Stimulated activated CD8-positive, alpha-beta memory T cell treated with anti-CD3 and anti-CD28 coated beads, Interleukin-12 subunit alpha, Interleukin-12 subunit beta, amount 100 ng/mL, for 24 hours (primary cell): ENCODE results near the gene BST2.

Experiments used
- DNase-seq: peaks from one replicate; pipeline ENCODE4 v3.0.0-alpha.2; 2020; ENCODE audit errors: extremely low read depth

Gene BST2, protein sequence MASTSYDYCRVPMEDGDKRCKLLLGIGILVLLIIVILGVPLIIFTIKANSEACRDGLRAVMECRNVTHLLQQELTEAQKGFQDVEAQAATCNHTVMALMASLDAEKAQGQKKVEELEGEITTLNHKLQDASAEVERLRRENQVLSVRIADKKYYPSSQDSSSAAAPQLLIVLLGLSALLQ

DNA sequence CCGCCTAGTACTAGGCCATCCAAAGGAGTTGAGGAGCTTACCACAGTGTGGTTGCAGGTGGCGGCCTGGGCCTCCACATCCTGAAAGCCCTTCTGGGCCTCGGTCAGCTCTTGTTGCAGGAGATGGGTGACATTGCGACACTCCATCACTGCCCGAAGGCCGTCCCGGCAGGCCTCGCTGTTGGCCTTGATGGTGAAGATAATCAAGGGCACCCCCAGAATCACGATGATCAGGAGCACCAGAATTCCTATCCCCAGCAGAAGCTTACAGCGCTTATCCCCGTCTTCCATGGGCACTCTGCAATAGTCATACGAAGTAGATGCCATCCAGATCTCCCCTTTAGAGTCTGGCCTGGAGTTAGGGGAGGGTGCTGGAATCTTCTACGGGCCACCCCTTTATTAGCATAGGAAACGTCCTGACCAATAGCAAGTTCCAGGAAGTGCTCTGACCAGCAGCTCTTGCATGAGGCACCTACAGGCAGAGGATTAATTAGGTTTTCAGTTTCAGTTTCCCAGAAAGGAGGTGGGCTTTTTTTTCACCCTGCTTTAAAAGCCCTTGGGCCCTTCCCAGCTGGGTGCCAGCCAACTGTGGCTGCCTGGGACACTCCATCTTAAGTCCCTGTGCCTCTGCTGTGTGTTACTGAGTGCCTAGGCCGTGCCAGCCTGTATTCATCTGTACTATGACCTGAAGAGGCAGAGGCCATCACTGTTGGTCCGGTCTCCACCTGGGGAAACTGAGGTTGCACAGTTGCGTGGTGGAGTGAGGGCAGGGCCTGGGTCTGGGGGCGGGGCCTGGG, at the start of gene BST2:
Gene BST2, minus strand, starts transcription at position 381 of the 796 bp plus-strand sequence. Its CDS starts 55 bp downstream, at position 326.
- DNase-seq, result no peak

GRCh38 chr19:17454576-17455071, 49.2 kb upstream of the BST2 start:
- DNase-seq, result no peak

DNA sequence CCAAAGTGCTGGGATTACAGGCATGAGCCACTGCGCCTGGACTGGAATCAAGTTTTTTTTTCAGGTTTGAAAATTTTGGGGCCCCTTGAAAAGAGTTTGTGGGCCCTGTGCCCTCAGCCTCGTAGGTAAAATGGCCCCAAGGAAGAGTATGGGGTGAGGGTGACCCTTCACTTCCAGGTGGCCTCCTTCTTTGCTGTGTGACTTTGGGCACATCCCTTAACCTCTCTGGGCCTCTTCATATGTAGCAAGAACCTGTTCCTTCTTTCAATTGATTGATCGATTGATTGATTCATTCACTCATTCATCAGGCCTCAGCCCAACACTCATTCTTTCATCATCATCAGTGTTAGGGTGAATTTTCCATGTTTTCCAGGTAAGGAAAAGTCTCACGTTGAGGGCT, 46.4 kb upstream of the BST2 start:
- DNase-seq, result no peak

DNA sequence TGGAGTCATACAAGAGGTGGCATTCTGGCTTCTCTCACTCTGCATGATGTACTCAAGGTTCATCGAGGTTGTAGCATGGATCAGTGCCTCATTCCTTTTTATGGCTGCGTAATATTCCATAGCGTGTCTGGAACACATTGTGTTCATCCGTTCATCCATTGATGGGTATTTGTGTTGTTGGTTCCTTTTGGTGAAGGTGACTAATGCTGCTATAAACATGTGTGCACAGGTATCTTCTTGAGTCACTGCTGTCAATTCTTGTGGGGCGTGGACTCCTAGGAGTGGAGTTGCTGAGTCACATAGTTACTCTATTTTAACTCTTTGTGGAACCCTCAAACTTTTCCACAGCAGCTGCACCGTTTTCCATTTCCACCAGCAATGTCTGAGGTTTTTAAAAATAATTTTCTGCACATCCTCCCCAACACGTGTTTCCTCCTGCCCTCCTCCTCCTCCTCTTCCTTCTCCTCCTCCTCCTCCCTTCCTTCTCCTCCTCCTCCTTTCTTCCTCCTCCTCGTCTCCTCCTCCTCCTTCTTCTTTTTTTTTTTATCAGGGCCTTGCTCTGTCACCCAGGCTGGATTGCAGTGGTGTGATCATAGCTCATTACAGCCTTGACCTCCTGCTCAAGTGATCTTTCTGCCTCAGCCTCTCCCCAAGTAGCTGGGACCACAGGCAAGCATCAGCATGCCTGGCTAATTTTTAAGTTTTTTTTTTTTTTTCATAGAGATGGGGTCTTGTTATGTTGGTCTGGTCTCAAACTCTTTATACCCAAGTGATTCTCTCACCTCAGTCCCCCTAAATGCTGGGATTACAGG, 45.0 kb upstream of the BST2 start:
- DNase-seq, result no peak

DNA sequence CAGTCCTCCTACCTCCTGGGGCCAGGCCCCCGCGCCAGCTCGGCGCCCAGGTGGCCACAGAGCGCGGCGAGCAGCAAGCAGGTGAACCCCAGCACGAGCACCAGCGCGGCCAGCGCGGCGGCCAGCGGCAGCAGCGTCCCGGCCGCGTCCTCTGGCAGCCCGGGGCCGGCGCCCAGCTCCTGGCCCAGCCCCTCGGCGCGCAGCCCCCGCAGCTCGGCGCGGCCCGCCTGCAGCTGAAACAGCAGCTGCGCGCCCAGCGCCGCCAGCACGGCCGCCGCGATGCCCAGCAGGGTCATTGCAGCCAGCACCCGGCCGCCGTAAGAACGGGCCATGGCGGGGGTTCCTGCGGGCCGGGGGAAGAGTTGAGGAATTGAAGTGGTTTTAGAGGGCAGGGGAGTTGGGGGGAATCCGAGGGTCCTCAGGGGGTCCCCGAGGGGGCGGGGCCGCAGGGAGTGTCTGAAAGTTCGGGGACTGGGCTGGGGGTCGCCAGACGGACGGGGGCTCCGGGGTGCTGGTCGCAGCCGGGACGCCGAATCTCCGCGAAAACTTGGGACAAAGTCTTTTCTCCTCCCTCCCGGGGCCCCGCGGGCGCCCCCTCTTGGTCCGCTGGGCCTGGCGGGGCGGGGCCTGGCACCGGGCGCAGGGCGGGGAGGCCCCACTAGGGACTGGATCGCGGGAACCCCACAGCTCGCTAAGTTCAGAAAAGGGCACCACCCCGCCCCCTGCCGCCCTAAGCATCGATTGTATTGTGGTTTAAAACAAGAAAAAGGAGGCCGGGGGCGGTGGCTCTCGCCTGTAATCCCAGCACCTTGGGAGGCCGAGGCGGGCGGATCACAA, 42.9 kb upstream of the BST2 start, which contains the start of gene TMEM221:
Gene TMEM221, minus strand, starts transcription at position 538 of the 837 bp plus-strand sequence. Its CDS starts 206 bp downstream, at position 332.
- no peak for DNase-seq

DNA sequence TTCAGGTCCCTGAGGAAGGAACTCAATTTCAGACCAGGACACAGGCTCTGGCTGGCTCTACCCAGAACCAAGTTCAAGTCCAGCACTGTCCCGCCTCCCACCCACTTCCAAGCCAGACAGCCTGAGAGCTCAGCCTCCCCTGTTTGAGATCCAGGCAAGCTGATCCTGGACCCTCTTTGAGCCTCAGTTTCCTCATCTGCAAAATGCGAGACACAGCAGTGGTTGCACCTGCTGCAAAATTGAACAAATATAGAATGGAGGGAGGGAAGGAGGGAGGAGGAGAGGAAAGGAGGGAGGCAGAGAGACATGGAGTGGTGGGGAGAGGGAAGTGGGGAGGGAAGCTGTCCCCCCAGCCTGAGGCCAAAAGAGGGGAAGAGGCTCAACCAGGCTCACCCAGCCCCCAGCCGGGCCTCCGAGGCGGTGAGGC, 42.3 kb upstream of the BST2 start:
- no peak for DNase-seq

GRCh38 chr19:17445526-17446165, 40.2 kb upstream of the BST2 start:
- DNase-seq, result no peak

DNA sequence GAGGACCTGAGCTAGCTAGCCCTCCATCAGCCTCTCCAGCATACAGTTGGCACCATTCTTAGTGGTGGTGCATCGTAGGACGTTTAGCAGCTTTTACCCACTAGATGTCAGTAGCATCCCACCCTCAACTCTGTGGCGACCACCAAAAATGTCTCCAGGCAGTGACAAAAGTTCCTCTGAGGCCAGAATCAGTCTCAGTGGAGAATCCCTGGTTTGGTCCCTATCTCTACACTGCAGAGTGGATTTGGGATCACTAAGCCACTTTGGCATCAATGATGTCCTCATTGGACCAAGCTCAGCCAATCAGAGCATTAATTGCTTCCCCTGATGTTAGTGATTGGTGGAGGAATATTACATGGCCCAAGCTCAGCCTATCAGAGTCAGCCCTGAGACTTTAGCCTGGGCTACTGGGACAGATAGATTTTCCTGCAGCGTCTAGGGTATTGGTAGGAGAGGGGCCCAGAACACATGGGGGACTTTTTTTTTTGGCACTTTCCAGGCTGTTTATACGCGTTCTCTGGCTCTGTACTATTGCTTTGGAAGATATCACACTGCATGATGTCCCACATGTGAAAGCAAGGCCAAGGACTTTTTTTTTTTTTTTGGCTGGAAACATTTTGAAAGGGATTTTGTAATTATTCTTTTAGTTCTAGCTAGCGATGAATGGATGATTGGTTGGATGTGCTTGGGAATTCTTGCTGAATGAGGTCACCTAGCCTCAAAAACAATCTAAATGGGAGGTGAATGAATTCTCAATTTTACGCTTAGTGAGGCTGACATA, 36.0 kb upstream of the BST2 start:
- DNase-seq, result no peak

GRCh38 chr19:17436874-17437267, 31.4 kb upstream of the BST2 start:
- DNase-seq, result no peak

GRCh38 chr19:17436094-17436873, 30.9 kb upstream of the BST2 start:
- no peak for DNase-seq

- DNase-seq, result no peak
These were observed 29.8 kb upstream of the BST2 start for GRCh38 chr19:17435218-17435617.

- DNase-seq, result no peak
These were observed 26.0 kb upstream of the BST2 start for GRCh38 chr19:17431417-17431816.

DNA sequence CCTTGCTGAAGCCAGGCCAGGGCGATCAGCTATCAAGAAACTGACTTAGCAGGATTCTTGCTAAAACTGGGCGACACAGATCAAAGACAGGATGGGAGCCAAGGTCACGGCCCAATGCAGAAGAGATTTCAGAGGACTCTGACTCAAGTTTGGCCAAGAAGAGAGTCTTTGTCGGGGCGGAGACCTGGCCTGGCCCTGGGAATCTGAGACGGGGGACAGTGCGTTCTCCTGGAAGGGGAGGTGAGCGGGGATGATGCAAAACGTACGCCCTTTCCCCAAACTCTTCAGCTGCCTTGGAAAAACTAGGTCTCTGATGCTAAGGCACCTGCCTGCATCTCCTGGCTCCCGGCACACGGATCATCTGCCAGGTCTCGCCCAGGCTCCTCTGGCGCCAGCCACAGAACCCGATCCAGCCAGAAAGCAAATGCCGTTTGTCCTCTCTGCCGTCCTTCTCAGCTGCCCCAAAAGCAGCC, 24.2 kb upstream of the BST2 start:
- no peak for DNase-seq

- no peak for DNase-seq
These were observed 19.4 kb upstream of the BST2 start for GRCh38 chr19:17424743-17425365.

- DNase-seq, result no peak
These were observed 18.2 kb upstream of the BST2 start for GRCh38 chr19:17423429-17424208.

DNA sequence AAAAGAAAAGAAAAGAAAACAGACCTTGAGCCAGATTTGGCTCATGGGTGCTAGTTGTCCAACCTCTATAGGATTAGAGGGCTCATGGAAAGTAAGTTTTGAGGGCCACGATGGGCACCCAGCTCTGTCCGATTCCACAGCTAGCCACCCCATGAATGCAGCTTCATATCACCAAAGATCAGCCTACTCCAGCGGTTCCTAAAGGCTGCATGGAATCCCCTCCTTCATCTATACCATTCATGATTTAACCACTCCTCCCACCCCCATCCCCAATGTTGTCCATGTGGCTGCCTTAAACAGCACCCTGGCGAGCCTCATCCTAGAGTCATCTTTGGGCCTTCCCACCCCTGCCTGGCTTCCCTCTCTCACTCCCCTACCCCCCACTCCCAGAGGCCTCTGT, 16.5 kb upstream of the BST2 start:
- no peak for DNase-seq

DNA sequence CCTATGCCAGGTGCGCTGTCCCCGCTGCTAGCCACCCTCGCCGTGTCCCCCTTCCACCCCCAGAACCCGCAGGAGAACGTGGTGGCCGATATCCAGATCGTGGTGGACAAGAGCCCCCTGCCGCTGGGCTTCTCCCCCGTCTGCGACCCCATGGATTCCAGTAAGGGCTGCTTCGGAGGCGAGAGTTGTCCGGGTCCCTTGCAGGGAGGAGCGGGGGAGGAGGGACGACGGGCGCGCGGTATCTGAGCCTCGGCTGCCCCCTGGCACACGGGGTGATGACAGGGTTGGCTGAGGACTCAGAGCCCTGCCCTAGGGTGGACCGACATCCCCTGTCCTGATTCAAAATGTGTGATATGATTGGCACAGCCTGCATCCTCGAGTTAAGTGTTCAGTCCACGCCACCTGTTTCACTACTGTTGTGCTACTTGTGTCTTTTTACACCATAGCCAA, 15.1 kb upstream of the BST2 start:
- DNase-seq, result no peak
